Ureter (tissue), 1 donor: ENCODE measurements around the gene PIEZO1. TPM values are rescaled to one million over a fixed set of nuclear protein-coding genes. Genes with fewer than 3 reads are reported as not detected.
"Not testable (repeated sequence)": the region's sequence is repeated elsewhere in the genome, so short reads cannot be mapped to it uniquely, and the experiment has no call there.

ENCODE experiments used
- DNase-seq: peaks from one replicate; pipeline ENCODE4 v3.0.0-alpha.2; 2020; ENCODE audit warnings: low spot score
- total RNA-seq: library from RNA; stranded (reverse); gene quantifications from one replicate; pipeline ENCODE4 v1.2.4, GENCODE V29; 2023
- donor health status: DM: yes; HTN: yes; CAD: no.

Gene PIEZO1
- total RNA-seq = 144 TPM

- peak; percentile 81 for DNase-seq
These were observed at the start of gene PIEZO1 for GRCh38 chr16:88785106-88785924. Gene PIEZO1, minus strand, starts transcription at chr16:88785220. Its CDS starts 256 bp downstream, at chr16:88784964.

- no peak for DNase-seq
These were observed 49.6 kb upstream of the PIEZO1 start for GRCh38 chr16:88834670-88835069.

GRCh38 chr16:88833086-88833485 lies 48.1 kb upstream of the PIEZO1 start:
- no peak for DNase-seq

- no peak for DNase-seq
These were observed 46.8 kb upstream of the PIEZO1 start for GRCh38 chr16:88831838-88832237.

- DNase-seq = no peak
These were observed 45.8 kb upstream of the PIEZO1 start for GRCh38 chr16:88830783-88831182.

GRCh38 chr16:88830258-88830657 lies 45.2 kb upstream of the PIEZO1 start:
- no peak for DNase-seq

GRCh38 chr16:88828711-88829110 lies 43.7 kb upstream of the PIEZO1 start:
- no peak for DNase-seq

GRCh38 chr16:88827727-88828126 lies 42.7 kb upstream of the PIEZO1 start:
- DNase-seq = no peak

- no peak for DNase-seq
These were observed 41.2 kb upstream of the PIEZO1 start for GRCh38 chr16:88826070-88826840.

- DNase-seq = no peak
These were observed 40.1 kb upstream of the PIEZO1 start for GRCh38 chr16:88825146-88825545.

- DNase-seq = no peak
These were observed 39.4 kb upstream of the PIEZO1 start for GRCh38 chr16:88824256-88825077.

GRCh38 chr16:88823646-88824045 lies 38.6 kb upstream of the PIEZO1 start:
- DNase-seq = not testable (repeated sequence)

GRCh38 chr16:88822281-88823040 lies 37.4 kb upstream of the PIEZO1 start:
- DNase-seq = no peak

GRCh38 chr16:88821168-88821850 lies 36.3 kb upstream of the PIEZO1 start:
- no peak for DNase-seq

- no peak for DNase-seq
These were observed 35.5 kb upstream of the PIEZO1 start for GRCh38 chr16:88820385-88821025.

- no peak for DNase-seq
These were observed 34.1 kb upstream of the PIEZO1 start for GRCh38 chr16:88819126-88819525.

- no peak for DNase-seq
These were observed 33.5 kb upstream of the PIEZO1 start for GRCh38 chr16:88818575-88818874.

GRCh38 chr16:88817785-88818574 lies 33.0 kb upstream of the PIEZO1 start:
- no peak for DNase-seq

GRCh38 chr16:88816736-88817535 lies 31.9 kb upstream of the PIEZO1 start:
- no peak for DNase-seq
